Motor neuron (in vitro differentiated cells): ENCODE measurements around the gene LTF. TPM values are rescaled to one million over a fixed set of nuclear protein-coding genes. Genes with fewer than 3 reads are reported as not detected.
"Not testable (repeated sequence)": the region's sequence is repeated elsewhere in the genome, so short reads cannot be mapped to it uniquely, and the experiment has no call there.

Source experiments
- ATAC-seq, 8 experiments: fragments of 200-7000 bp; cut with Tn5 transposase; replicated peaks in 6 of 8; 2 replicates each; pipeline ENCODE4 v1.8.0; 2021; ENCODE audit warnings: mild to moderate bottlenecking in 8 of 8, moderate library complexity in 8 of 8
- H3K27ac ChIP-seq, 2 donors: fragments of 250-450 bp; sonication (Bioruptor Pico); 2 replicates each; pipeline ENCODE4 v1.9.0; 2021; ENCODE audit warnings: antibody characterized with exemption in 2 of 2, mild to moderate bottlenecking in 2 of 2, moderate library complexity in 1 of 2
- H3K4me1 ChIP-seq, 2 donors: fragments of 250-450 bp; sonication (Bioruptor Pico); replicated peaks in 1 of 2; 2 replicates each; pipeline ENCODE4 v1.6.1; 2021; ENCODE audit warnings: antibody characterized with exemption in 2 of 2, mild to moderate bottlenecking in 2 of 2, moderate library complexity in 1 of 2
- H3K4me3 ChIP-seq, 5 donors: fragments of 250-450 bp; sonication (Bioruptor Pico); 2 replicates each; pipeline ENCODE4 v1.9.0; 2021; ENCODE audit warnings: antibody characterized with exemption in 5 of 5, mild to moderate bottlenecking in 5 of 5, moderate library complexity in 4 of 5
- WGBS, 10 experiments: fragments of 450-650 bp; shearing (Covaris generic); methylation state at CpG; one replicate each; pipeline ENCODE4 v1.0.0; 2022; 5-methylcytosine and 5-hydroxymethylcytosine counted together
- in situ Hi-C, 9 experiments: fragments of 400-800 bp; cut with MboI; loops; one replicate each; pipeline ENCODE4 v1.15.0; 2021; ENCODE audit warnings: low sequenced_read_pairs in 9 of 9, low pct_unique_long_range_greater_than_20kb in 2 of 9; ENCODE audit not compliant: unreplicated experiment in 9 of 9
- total RNA-seq, 8 experiments: library from RNA; unstranded; fragments of 300-600 nt; gene quantifications; 2 replicates each; pipeline versions ENCODE4 v1.2.3 to v1.2.4, GENCODE V29; 2022

Gene LTF
- total RNA-seq, 8 experiments from 2014 or later = 0.04 to 8.1 (median 1.5) TPM; not detected in 2

GRCh38 chr3:46442576-46443530 lies 21.9 kb downstream of the LTF start:
- Histone ChIP-seq H3K27ac (no peak overlapping the region), H3K4me3 (no peak overlapping the region), H3K4me1 (no peaks in the 10 kb centered on the region)
- in situ Hi-C loops = no loop called here
- WGBS, 10 experiments = 18 to 80% (median 70%) methylated on average over 3 to 13 of the region's 16 CpGs
- peak in 1 of 8 experiments; percentile 59 for ATAC-seq

- Histone ChIP-seq H3K4me1 (no peaks in the 10 kb centered on the region), H3K4me3 (no peak overlapping the region), H3K27ac (no peak overlapping the region)
- in situ Hi-C loops = no loop called here
- 0 to 100% (median 60%) methylated on average over 1 to 4 of the region's 4 CpGs; no CpG with 5 or more reads in 1 of the 10 experiments for WGBS, 10 experiments
- peak in 2 of 8 experiments; percentile 29 to 34 for ATAC-seq
Measured at GRCh38 chr3:46440531-46441294, 24.0 kb downstream of the LTF start.

- no peaks in the 10 kb centered on the region for H3K4me1 ChIP-seq
- ATAC-seq = no peak
Measured at GRCh38 chr3:46438831-46439230, 25.9 kb downstream of the LTF start.

GRCh38 chr3:46435081-46435726 lies 29.5 kb downstream of the LTF start:
- no peak for ATAC-seq
- in situ Hi-C loops = no loop called here
- WGBS, 10 experiments = 14 to 85% (median 58%) methylated on average over 2 to 3 of the region's 3 CpGs; no CpG with 5 or more reads in 2 of the 10 experiments
- no peak overlapping the region for H3K4me3 ChIP-seq
- H3K27ac ChIP-seq = no peak overlapping the region
- H3K4me1 ChIP-seq = no peaks in the 10 kb centered on the region

More at GRCh38 chr3:46438831-46439230, 25.9 kb downstream of the LTF start:
- WGBS, 10 experiments = 52 to 86% (median 71%) methylated on average over 1 to 3 of the region's 3 CpGs; no CpG with 5 or more reads in 6 of the 10 experiments
- no peak overlapping the region for H3K4me3 ChIP-seq
- no peak overlapping the region for H3K27ac ChIP-seq
- in situ Hi-C loops = no loop called here

GRCh38 chr3:46433841-46434240 lies 30.9 kb downstream of the LTF start:
- no peaks in the 10 kb centered on the region for H3K4me1 ChIP-seq
- no peak overlapping the region for H3K27ac ChIP-seq
- H3K4me3 ChIP-seq = no peak overlapping the region
- no peak for ATAC-seq
- 14 to 100% (median 38%) methylated on average over 1 of the region's 1 CpG; no CpG with 5 or more reads in 4 of the 10 experiments for WGBS, 10 experiments
- in situ Hi-C loops = no loop called here

GRCh38 chr3:46433118-46433517 lies 31.6 kb downstream of the LTF start:
- ATAC-seq, H3K4me3 ChIP-seq, H3K4me1 ChIP-seq, H3K27ac ChIP-seq, in situ Hi-C loops: not testable (repeated sequence)
- WGBS, 10 experiments = 20 to 100% (median 56%) methylated on average over 1 to 3 of the region's 4 CpGs; no CpG with 5 or more reads in 2 of the 10 experiments

GRCh38 chr3:46431905-46432304 lies 32.8 kb downstream of the LTF start:
- H3K27ac ChIP-seq, in situ Hi-C loops, ATAC-seq, H3K4me1 ChIP-seq, H3K4me3 ChIP-seq: not testable (repeated sequence)
- 64 to 96% (median 80%) methylated on average over 1 to 5 of the region's 5 CpGs; no CpG with 5 or more reads in 3 of the 10 experiments for WGBS, 10 experiments

GRCh38 chr3:46430879-46431278 lies 33.8 kb downstream of the LTF start:
- ATAC-seq, H3K27ac ChIP-seq, in situ Hi-C loops, H3K4me3 ChIP-seq, H3K4me1 ChIP-seq: not testable (repeated sequence)
- 14 to 91% (median 40%) methylated on average over 1 of the region's 1 CpG; no CpG with 5 or more reads in 5 of the 10 experiments for WGBS, 10 experiments

GRCh38 chr3:46429671-46430070 lies 35.0 kb downstream of the LTF start:
- H3K4me1 ChIP-seq = no peaks in the 10 kb centered on the region
- H3K4me3 ChIP-seq = no peak overlapping the region
- peak in 1 of 8 experiments; percentile 39 for ATAC-seq
- WGBS, 10 experiments = 40 to 100% (median 83%) methylated on average over 1 to 4 of the region's 5 CpGs
- no peak overlapping the region for H3K27ac ChIP-seq
- in situ Hi-C loops = no loop called here

GRCh38 chr3:46429250-46429649 lies 35.5 kb downstream of the LTF start:
- ATAC-seq = no peak
- Histone ChIP-seq H3K4me3 (no peak overlapping the region), H3K4me1 (no peaks in the 10 kb centered on the region), H3K27ac (no peak overlapping the region)
- WGBS, 10 experiments = 33 to 100% (median 82%) methylated on average over 2 to 5 of the region's 5 CpGs
- in situ Hi-C loops = no loop called here

- no peak overlapping the region for H3K27ac ChIP-seq
- ATAC-seq = peak in 1 of 8 experiments; percentile 51
- WGBS, 10 experiments = 53 to 100% (median 86%) methylated on average over 1 to 8 of the region's 10 CpGs
Measured at GRCh38 chr3:46427916-46428833, 36.5 kb downstream of the LTF start.

GRCh38 chr3:46427404-46427803 lies 37.3 kb downstream of the LTF start:
- H3K27ac ChIP-seq, in situ Hi-C loops, H3K4me3 ChIP-seq, H3K4me1 ChIP-seq, ATAC-seq: not testable (repeated sequence)
- 0 to 87% (median 50%) methylated on average over 2 to 6 of the region's 8 CpGs; no CpG with 5 or more reads in 1 of the 10 experiments for WGBS, 10 experiments

More at GRCh38 chr3:46427916-46428833, 36.5 kb downstream of the LTF start:
- Histone ChIP-seq H3K4me3 (no peak overlapping the region), H3K4me1 (no peaks in the 10 kb centered on the region)
- in situ Hi-C loops = no loop called here
